ENCODE results near the gene CEP85L.

DNA sequence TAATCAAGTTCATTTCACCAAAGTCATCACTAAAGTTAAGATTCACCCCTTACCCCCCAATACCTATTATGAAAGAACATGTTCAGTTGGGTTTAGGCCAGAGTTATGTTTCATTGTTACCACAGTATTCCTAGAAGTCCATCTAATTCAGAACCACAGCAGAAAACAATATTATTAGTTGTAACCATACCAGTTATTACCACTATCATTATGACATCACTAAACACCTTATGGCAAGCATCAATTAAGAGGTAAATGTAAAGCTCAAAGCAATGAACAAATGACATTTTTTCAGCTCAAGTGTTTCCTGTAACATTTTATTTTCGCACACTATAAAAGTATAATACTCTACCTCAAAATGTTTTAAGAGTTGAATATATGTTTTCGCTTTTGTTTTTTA, 4.4 kb downstream of the CEP85L start:
- TF ChIP-seq, protein P1, sequence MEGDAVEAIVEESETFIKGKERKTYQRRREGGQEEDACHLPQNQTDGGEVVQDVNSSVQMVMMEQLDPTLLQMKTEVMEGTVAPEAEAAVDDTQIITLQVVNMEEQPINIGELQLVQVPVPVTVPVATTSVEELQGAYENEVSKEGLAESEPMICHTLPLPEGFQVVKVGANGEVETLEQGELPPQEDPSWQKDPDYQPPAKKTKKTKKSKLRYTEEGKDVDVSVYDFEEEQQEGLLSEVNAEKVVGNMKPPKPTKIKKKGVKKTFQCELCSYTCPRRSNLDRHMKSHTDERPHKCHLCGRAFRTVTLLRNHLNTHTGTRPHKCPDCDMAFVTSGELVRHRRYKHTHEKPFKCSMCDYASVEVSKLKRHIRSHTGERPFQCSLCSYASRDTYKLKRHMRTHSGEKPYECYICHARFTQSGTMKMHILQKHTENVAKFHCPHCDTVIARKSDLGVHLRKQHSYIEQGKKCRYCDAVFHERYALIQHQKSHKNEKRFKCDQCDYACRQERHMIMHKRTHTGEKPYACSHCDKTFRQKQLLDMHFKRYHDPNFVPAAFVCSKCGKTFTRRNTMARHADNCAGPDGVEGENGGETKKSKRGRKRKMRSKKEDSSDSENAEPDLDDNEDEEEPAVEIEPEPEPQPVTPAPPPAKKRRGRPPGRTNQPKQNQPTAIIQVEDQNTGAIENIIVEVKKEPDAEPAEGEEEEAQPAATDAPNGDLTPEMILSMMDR (conservative IDR thresholded peaks at IDR 0.05; ENCODE audit: low read length), result no peak
- TF ChIP-seq EZH2phosphoT487 (IDR thresholded peaks at IDR 0.05; ENCODE audit: borderline replicate concordance, low read depth, low read length), result no peak

Data from OCI-LY7 (cell line).